IPS-11a (cell line): ENCODE results near the gene EXOC6B.

ENCODE experiments used
- H3K4me3 ChIP-seq: one replicate; pipeline ENCODE4 v1.5.1; 2013; ENCODE audit warnings: low read depth, low read length, control low read depth

EXOC6B gene

GRCh38 chr2:72139874-72140620 lies 685.8 kb downstream of the EXOC6B start:
- no peak overlapping the region for H3K4me3 ChIP-seq

GRCh38 chr2:72139471-72139873 lies 686.4 kb downstream of the EXOC6B start:
- no peak overlapping the region for H3K4me3 ChIP-seq

- no peak overlapping the region for H3K4me3 ChIP-seq
Observed at GRCh38 chr2:72138921-72139381, 686.9 kb downstream of the EXOC6B start.

- H3K4me3 ChIP-seq = no peak overlapping the region
Observed at GRCh38 chr2:72138011-72138881, 687.6 kb downstream of the EXOC6B start.

GRCh38 chr2:72137498-72138010 lies 688.3 kb downstream of the EXOC6B start:
- no peak overlapping the region for H3K4me3 ChIP-seq

GRCh38 chr2:72136933-72137497 lies 688.8 kb downstream of the EXOC6B start:
- H3K4me3 ChIP-seq = no peak overlapping the region

- no peak overlapping the region for H3K4me3 ChIP-seq
Observed at GRCh38 chr2:72136331-72136730, 689.5 kb downstream of the EXOC6B start.

GRCh38 chr2:72135921-72136320 lies 689.9 kb downstream of the EXOC6B start:
- no peak overlapping the region for H3K4me3 ChIP-seq

- H3K4me3 ChIP-seq = no peak overlapping the region
Observed at GRCh38 chr2:72134997-72135800, 690.6 kb downstream of the EXOC6B start.

- H3K4me3 ChIP-seq = no peak overlapping the region
Observed at GRCh38 chr2:72134408-72134996, 691.3 kb downstream of the EXOC6B start.

- H3K4me3 ChIP-seq = no peak overlapping the region
Observed at GRCh38 chr2:72133721-72134407, 692.0 kb downstream of the EXOC6B start.

- H3K4me3 ChIP-seq = no peak overlapping the region
Observed at GRCh38 chr2:72132981-72133720, 692.7 kb downstream of the EXOC6B start.

- H3K4me3 ChIP-seq = no peak overlapping the region
Observed at GRCh38 chr2:72131916-72132841, 693.7 kb downstream of the EXOC6B start.

GRCh38 chr2:72131371-72131891 lies 694.4 kb downstream of the EXOC6B start:
- H3K4me3 ChIP-seq = no peak overlapping the region

GRCh38 chr2:72130659-72131360 lies 695.0 kb downstream of the EXOC6B start:
- no peak overlapping the region for H3K4me3 ChIP-seq

- no peak overlapping the region for H3K4me3 ChIP-seq
Observed at GRCh38 chr2:72129681-72130340, 696.0 kb downstream of the EXOC6B start.

GRCh38 chr2:72128843-72129227 lies 697.0 kb downstream of the EXOC6B start:
- H3K4me3 ChIP-seq = no peak overlapping the region
